ENCODE results near the gene FKBP2. TPM values are rescaled to one million over a fixed set of nuclear protein-coding genes. Genes with fewer than 3 reads are reported as not detected.

Gene FKBP2
- total and polyA plus RNA-seq, 2 of the 13 experiments (the other 11 are each of a cell fraction or from before 2014, with no cell fraction given) = 30.1 to 53.3 TPM

DNA sequence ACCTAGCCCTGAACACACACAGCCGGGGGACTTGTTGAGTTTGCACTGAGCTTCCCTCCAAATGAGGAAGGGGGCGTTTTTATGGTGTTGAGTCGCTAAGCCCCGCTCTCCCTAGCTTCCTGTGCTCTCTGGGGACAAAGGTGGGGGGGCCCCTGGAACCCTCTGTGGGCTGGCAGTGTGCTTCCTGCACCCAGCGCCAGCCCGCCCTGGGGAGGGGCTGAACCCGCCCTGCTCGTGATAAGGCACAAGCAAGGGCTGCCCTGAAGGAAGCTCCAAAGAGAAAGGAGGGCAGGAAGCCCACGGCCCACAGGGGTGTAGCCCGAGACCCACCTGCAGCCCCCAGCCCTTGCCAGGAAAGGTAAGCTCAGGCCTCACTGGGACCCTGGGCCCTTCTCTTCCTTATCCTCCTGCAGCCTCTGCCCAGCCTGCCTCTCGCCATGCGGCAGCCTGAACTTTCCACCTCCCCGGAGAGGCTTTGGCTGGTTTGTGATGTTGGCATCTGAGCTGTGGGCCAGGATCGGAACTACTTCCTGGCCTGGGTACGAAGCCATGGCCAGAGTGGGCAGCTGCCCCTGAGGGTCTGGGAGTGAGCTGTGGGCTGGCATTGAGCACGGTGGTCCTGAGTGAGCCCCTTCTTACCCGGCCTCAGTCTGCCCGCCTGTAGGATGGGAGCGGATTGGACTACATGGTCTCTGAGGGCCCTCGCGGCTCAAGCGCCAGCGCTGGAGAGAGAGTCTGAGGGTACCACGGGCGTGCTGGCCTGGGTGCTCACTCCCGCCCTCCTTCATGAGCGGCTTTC, 34.2 kb upstream of the FKBP2 start, which contains the start of gene FERMT3 (continued):
- no peak for TF ChIP-seq THAP11 (CRISPR knock-in tag; IDR thresholded peaks at IDR 0.05)
- TF ChIP-seq MATR3 (CRISPR knock-in tag; IDR thresholded peaks at IDR 0.05) = no peak
- TF ChIP-seq SATB2 (CRISPR knock-in tag; IDR thresholded peaks at IDR 0.05) = no peak
- TF ChIP-seq ZNF138 (CRISPR knock-in tag; IDR thresholded peaks at IDR 0.05; ENCODE audit: low read depth) = no peak
- no peak for TF ChIP-seq ZFP36L2 (CRISPR knock-in tag; IDR thresholded peaks at IDR 0.05)
- no peak for TF ChIP-seq CC2D1A (CRISPR knock-in tag; IDR thresholded peaks at IDR 0.05)
- peak; percentile 77 for TF ChIP-seq AGO2 (optimal IDR thresholded peaks at IDR 0.05; ENCODE audit: low read depth, low read length)
- TF ChIP-seq, protein P1, sequence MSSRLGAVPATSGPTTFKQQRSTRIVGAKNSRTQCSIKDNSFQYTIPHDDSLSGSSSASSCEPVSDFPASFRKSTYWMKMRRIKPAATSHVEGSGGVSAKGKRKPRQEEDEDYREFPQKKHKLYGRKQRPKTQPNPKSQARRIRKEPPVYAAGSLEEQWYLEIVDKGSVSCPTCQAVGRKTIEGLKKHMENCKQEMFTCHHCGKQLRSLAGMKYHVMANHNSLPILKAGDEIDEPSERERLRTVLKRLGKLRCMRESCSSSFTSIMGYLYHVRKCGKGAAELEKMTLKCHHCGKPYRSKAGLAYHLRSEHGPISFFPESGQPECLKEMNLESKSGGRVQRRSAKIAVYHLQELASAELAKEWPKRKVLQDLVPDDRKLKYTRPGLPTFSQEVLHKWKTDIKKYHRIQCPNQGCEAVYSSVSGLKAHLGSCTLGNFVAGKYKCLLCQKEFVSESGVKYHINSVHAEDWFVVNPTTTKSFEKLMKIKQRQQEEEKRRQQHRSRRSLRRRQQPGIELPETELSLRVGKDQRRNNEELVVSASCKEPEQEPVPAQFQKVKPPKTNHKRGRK (CRISPR knock-in tag; IDR thresholded peaks at IDR 0.05) = no peak
- TF ChIP-seq, protein P2, sequence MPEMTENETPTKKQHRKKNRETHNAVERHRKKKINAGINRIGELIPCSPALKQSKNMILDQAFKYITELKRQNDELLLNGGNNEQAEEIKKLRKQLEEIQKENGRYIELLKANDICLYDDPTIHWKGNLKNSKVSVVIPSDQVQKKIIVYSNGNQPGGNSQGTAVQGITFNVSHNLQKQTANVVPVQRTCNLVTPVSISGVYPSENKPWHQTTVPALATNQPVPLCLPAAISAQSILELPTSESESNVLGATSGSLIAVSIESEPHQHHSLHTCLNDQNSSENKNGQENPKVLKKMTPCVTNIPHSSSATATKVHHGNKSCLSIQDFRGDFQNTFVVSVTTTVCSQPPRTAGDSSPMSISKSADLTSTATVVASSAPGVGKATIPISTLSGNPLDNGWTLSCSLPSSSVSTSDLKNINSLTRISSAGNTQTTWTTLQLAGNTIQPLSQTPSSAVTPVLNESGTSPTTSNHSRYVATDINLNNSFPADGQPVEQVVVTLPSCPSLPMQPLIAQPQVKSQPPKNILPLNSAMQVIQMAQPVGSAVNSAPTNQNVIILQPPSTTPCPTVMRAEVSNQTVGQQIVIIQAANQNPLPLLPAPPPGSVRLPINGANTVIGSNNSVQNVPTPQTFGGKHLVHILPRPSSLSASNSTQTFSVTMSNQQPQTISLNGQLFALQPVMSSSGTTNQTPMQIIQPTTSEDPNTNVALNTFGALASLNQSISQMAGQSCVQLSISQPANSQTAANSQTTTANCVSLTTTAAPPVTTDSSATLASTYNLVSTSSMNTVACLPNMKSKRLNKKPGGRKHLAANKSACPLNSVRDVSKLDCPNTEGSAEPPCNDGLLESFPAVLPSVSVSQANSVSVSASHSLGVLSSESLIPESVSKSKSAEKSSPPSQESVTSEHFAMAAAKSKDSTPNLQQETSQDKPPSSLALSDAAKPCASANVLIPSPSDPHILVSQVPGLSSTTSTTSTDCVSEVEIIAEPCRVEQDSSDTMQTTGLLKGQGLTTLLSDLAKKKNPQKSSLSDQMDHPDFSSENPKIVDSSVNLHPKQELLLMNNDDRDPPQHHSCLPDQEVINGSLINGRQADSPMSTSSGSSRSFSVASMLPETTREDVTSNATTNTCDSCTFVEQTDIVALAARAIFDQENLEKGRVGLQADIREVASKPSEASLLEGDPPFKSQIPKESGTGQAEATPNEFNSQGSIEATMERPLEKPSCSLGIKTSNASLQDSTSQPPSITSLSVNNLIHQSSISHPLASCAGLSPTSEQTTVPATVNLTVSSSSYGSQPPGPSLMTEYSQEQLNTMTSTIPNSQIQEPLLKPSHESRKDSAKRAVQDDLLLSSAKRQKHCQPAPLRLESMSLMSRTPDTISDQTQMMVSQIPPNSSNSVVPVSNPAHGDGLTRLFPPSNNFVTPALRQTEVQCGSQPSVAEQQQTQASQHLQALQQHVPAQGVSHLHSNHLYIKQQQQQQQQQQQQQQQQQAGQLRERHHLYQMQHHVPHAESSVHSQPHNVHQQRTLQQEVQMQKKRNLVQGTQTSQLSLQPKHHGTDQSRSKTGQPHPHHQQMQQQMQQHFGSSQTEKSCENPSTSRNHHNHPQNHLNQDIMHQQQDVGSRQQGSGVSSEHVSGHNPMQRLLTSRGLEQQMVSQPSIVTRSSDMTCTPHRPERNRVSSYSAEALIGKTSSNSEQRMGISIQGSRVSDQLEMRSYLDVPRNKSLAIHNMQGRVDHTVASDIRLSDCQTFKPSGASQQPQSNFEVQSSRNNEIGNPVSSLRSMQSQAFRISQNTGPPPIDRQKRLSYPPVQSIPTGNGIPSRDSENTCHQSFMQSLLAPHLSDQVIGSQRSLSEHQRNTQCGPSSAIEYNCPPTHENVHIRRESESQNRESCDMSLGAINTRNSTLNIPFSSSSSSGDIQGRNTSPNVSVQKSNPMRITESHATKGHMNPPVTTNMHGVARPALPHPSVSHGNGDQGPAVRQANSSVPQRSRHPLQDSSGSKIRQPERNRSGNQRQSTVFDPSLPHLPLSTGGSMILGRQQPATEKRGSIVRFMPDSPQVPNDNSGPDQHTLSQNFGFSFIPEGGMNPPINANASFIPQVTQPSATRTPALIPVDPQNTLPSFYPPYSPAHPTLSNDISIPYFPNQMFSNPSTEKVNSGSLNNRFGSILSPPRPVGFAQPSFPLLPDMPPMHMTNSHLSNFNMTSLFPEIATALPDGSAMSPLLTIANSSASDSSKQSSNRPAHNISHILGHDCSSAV (CRISPR knock-in tag; IDR thresholded peaks at IDR 0.05; ENCODE audit: borderline replicate concordance) = no peak
- TF ChIP-seq ZNF33B (CRISPR knock-in tag; IDR thresholded peaks at IDR 0.05) = no peak
- TF ChIP-seq, protein P3, sequence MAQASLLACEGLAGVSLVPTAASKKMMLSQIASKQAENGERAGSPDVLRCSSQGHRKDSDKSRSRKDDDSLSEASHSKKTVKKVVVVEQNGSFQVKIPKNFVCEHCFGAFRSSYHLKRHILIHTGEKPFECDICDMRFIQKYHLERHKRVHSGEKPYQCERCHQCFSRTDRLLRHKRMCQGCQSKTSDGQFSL (CRISPR knock-in tag; IDR thresholded peaks at IDR 0.05) = no peak
- TF ChIP-seq GTF3A (CRISPR knock-in tag; conservative IDR thresholded peaks at IDR 0.05) = no peak
- no peak for TF ChIP-seq ZNF577 (CRISPR knock-in tag; IDR thresholded peaks at IDR 0.05; ENCODE audit: borderline replicate concordance, low read depth)
- TF ChIP-seq, protein P4, sequence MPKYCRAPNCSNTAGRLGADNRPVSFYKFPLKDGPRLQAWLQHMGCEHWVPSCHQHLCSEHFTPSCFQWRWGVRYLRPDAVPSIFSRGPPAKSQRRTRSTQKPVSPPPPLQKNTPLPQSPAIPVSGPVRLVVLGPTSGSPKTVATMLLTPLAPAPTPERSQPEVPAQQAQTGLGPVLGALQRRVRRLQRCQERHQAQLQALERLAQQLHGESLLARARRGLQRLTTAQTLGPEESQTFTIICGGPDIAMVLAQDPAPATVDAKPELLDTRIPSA (CRISPR knock-in tag; IDR thresholded peaks at IDR 0.05; ENCODE audit: borderline replicate concordance) = no peak
- TF ChIP-seq, protein P5, sequence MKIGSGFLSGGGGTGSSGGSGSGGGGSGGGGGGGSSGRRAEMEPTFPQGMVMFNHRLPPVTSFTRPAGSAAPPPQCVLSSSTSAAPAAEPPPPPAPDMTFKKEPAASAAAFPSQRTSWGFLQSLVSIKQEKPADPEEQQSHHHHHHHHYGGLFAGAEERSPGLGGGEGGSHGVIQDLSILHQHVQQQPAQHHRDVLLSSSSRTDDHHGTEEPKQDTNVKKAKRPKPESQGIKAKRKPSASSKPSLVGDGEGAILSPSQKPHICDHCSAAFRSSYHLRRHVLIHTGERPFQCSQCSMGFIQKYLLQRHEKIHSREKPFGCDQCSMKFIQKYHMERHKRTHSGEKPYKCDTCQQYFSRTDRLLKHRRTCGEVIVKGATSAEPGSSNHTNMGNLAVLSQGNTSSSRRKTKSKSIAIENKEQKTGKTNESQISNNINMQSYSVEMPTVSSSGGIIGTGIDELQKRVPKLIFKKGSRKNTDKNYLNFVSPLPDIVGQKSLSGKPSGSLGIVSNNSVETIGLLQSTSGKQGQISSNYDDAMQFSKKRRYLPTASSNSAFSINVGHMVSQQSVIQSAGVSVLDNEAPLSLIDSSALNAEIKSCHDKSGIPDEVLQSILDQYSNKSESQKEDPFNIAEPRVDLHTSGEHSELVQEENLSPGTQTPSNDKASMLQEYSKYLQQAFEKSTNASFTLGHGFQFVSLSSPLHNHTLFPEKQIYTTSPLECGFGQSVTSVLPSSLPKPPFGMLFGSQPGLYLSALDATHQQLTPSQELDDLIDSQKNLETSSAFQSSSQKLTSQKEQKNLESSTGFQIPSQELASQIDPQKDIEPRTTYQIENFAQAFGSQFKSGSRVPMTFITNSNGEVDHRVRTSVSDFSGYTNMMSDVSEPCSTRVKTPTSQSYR (CRISPR knock-in tag; IDR thresholded peaks at IDR 0.05; ENCODE audit: borderline replicate concordance) = no peak

Data from HepG2 (cell line).